ENCODE results near the gene TSPAN18.
A peak's percentile ranks its signal among the peaks of the same experiment; 100 is the strongest.

Gene TSPAN18

DNA sequence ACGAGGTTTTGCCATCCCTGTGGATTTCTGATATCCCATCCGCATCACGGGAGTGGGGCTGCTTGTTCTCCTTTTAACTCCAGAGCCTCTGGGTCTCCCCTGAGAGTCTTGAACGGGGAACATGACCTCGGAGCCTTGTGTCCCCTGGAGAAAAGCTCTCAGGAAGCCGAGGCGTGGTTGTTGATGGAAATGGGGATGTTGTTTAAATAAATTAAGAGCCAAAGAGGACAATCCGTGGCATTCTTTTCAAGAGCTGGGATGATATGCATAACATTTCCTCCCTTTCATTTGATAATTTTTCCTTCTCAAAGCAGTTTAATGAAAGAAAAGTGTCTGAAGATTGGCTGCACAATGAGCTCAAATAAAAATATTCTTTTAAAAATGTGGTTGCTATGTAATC is 14.2 kb downstream of the TSPAN18 start:
- DNase-seq, result no peak

DNA sequence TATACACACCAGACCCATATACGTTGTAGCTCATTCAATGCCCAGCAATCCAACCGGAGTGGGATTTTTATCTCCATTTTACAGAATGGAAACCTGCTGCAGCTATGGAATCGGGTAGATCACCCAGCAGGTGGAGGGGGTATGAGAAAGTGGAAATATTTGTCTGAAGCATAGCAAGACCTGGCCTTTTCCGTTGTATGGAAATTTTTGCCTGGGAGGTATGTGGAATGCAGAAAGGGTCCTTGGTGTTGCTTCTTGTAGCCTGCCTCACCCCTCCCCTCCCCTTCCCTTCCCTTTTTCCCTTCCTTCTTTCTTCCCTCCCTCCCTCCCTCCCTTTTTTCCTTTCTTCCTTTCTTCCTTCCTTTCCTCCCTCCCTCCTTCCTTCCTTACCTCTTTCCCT is 15.2 kb downstream of the TSPAN18 start:
- DNase-seq, result no peak

DNA sequence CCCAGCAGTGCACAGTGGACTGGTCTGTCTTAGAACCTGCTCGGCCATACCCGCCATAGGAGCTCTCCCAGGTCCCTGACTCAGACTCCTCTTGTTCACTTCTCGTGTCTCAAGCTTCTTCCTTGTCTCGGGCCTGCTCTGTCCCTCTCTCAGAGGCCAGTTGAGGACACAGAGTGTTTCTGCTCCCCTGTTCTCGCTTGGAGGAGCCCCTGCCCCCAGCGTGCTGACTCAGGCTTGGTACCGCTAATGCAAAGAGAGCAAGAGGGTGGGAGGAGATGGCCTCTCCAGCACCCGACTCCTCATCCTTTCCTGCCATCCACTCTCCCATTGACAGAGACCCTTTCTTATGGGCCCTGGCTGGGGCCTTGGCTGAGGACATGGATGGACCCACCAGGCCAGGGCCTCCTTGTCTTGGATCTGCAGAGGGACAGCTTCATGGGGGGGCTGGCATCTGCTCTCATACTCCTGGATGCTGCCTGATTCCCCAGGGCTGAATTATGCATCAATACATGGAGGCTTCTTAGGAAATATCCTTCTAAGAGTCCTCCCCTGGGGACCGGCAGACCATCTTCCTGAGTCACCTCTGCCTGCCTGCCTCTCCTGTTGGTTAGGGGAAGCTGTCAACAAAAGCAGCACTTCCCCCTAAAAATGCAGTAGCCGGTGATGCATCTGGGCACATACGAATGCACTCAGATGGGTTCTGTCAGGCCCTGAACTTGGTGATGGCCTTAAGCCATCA is 15.9 kb downstream of the TSPAN18 start:
- DNase-seq, result peak; percentile 73

DNA sequence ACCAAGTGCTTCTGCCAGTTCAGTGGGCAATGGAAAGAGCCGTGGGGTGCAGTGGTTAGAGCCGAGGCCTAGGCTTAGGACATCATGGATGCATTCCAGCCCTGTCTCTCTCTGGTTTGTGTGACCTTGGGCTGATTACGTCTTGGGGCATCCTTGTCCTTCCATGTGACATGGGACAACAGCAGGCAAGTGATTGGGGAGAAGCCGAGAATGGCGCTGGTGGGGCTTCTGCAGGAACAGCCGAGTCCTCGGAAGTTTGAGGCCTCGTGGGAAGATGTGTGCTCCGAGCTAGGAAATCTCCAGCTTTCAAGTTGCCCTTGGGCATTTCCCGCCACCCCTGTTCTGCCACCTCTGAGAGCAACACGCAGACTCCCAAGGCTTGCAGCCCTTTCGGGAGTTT is 16.6 kb downstream of the TSPAN18 start:
- DNase-seq, result no peak

DNA sequence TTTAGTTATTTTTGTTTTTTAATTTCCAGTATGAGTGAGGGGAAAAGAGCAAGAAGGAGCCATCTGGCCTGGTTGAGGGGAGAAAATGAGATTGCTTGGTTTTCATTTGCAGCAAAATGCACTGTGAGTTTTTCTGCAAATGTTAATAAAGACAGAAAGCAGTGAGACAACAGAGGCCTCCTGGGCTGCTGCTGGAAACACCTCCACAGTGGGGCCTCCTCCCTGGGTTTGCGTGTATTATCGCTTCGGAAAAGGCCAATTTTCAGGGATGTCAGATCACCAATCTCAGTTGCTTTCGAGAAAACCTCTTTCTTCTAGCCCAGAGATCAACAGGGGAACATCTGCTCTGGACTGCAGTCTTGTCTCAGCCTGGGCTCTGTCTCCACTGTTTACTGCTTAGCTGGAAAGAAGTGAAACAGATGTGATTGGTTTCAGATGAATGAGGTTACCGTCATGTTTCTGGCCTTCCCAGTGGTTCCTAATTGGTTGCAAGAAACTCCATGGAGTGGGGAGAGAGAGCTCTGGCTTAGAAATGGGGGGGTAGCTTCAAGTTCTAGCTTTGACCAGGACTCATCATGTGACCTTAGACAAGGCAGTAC is 17.3 kb downstream of the TSPAN18 start:
- DNase-seq, result peak; percentile 52

DNA sequence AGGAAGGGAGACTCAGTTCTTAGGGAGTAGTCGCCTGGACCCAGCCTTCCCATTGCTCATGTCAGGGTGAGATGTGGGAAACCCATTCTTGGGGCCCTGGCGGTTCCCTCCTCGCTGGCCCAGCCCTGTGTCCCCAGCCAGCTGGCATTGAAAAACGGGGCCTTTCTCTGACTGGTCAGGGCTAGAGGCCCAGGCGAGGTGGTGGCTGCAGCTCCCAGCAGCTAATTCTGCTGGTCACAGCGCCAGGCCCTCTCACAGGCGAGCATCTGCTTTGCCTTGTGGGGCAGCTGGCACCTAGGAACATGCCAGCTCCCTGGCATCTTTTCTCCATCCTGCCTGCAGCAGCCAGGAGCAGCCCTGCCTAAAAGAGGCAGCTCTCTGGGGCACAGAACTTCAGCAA is 20.1 kb downstream of the TSPAN18 start:
- DNase-seq, result no peak

DNA sequence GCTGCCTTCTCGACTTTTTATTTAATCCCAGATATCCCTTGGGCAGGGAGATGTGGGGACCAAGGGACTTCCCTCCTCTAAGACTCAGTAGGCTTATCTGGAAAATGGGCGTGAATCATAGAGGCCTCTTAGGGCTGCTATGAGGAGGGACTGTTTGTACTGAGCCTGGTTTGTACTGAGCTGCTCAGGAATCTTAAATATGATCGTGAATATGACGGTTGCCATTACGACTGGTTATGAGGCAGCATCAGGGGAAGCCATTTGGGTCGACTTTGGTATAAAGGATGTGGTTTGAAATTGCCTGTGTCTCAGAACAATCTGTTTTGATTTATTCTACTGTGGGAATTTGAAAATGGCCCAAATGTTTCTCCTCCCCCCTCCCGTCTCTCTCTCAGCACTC is 20.6 kb downstream of the TSPAN18 start:
- peak; percentile 96 for DNase-seq

DNA sequence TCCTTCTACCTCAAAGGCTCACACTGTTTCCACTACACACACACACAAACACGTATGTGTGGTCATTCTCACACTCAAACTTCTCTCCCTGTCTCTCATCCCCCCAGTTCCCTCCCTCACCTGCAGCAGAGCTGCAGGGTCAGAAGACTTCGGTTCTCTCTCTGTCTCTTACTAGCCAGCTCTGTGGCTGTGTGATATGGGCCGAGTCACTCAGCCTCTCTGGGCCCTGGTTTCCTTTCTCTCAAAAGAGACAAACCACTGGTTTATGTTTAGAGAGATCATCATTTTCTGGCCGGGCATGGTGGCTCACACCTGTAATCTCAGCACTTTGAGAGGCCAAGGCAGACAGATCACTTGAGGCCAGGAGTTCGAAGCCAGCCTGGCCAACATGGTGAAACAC is 21.1 kb downstream of the TSPAN18 start:
- no peak for DNase-seq

DNA sequence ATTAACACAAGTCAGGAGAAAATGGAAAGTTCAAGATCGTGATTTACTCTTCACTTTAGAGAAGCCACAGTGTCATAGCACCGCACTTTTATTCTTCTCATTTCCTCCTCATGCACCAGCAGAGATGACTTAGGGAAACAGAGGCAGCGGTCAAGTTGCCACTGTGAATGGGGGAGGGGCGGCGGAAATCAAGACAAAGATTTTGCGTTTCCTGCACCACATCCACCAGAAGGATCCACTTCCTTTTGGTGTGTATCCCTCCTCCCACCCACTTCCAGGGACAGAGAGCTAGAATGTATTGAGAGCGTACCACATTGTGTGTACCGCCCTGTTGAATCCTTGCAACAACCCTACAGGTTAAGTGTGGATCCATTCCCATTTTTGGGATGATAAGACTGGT is 21.8 kb downstream of the TSPAN18 start:
- DNase-seq, result no peak

DNA sequence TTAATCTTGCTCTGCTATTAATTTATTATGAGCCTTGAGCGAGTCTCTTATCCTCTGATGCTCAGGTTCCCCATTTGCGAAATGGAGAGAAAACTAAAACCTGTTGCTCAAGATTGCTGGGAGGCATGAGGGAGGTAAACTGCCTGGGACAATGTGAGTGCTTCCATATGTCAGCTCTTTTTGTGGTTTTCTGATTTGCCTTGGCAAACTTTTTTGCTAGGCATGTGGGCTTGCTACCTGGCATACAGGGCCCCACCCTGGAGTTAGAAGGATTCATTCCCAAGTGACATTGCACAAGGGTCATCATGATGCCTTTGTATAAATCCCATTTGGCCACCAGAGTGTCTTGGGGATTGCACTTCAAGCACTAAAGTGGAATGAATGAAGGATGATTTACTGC is 22.4 kb downstream of the TSPAN18 start:
- DNase-seq, result peak; percentile 63

DNA sequence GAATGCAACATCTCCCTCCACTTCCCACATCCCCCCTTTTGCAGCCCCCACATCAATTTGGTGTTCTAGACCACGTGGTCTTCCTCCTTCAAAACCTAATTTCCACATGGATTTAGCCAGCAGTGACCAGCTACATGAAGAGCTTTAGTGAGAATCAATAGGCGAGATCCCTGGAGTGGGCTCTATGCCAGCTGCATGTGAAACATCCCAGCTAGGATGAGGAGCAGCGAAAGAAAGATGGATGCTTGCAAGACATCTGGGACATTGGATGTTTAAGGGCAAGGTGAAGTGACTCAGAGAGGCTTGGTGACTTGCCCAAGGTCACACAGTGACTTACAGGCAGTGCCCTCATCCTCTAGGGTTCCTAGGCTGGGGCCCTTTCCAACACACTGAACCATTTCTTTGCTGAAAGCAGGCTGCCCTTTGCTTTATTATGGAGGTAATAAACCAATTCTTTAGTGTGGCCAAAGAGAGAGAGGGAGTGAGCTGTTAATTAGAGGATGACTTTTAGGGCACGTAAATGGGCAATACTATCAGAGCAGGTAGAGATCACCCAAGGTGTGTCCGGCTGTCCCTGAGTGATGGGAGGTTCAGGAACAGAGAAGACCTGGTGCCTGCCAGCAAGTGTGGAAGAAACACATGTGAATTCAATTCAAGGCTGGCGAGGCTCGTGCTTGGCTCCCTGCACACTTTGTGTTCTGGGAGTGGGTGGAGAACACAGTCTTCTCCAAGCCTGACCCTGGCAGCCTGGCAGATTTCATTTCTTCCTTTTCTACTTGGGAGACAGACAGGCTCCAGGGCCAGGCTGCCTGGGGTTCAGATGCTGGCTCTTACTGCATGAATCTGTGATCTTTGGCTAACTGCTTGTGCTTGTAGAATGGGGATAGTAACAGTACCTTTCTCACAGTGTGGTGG is 24.0 kb downstream of the TSPAN18 start:
- DNase-seq, result no peak

DNA sequence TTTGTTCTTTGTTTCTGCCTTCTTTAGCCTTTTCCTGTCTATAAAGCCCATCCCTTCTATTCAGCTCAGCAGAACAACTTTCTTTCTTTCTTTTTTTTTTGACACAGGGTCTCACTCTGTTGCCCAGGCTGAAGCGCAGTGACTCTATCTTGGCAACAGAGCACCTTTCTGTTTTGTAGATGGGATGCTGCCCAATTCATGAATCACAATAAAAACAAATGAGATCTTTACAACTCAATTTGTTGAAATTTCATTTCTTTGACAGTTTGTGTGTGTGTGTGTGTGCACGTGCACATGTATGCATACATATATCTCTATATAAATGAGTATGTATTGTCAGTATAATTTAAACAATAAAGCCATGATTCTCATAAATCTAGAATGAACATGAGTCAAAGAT is 25.5 kb downstream of the TSPAN18 start:
- DNase-seq, result no peak

DNA sequence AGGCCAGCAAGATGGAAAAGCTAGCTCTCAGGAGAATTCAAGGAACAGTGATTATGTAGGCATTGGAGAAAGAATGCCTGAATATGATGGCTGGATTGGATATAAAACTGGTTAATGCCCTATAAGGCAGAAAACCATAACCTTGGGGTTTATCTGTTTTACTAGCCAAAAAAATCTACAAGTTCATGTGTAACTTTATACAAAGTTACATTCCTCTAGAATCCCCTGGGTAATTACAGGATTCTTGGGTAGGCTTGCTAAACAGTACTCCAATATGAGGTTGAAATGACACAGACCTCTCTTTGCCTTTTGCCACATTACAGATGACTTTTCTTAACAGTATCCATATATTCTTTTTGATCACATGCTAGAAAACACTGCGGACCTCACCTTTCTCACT is 26.0 kb downstream of the TSPAN18 start:
- peak; percentile 91 for DNase-seq

DNA sequence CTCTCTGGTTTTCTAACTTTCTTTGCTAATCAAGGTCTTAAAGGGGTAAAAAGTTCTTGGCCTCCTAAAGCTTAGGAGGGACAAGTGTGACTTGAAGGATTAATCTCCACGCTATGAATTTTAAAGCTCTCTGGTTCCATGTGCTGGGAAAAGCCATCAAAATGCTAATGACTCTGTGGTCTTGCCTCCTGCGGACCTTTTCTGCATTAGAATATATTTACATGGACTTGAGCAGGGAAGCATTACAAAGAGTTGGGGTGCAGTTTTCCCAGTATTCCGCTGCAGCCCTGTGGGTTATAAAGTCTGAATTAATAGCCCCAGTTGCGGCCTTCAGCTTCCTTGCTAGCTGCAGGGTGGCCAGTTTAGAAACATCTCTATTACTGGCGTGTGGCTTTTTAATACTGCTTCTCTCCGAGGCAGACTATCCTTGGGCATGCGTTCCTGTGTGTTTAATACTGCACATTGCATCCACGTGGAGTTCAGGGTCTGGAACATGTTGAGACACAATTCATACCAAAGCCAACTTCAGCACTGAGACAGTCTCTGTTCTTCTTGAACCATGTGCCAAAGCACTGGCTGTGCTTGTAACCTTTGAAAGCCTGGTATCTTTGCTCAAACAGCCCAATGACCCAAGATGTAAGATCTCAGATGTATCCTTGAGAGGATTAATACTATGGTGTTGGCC is 27.3 kb downstream of the TSPAN18 start:
- DNase-seq, result peak; percentile 68

DNA sequence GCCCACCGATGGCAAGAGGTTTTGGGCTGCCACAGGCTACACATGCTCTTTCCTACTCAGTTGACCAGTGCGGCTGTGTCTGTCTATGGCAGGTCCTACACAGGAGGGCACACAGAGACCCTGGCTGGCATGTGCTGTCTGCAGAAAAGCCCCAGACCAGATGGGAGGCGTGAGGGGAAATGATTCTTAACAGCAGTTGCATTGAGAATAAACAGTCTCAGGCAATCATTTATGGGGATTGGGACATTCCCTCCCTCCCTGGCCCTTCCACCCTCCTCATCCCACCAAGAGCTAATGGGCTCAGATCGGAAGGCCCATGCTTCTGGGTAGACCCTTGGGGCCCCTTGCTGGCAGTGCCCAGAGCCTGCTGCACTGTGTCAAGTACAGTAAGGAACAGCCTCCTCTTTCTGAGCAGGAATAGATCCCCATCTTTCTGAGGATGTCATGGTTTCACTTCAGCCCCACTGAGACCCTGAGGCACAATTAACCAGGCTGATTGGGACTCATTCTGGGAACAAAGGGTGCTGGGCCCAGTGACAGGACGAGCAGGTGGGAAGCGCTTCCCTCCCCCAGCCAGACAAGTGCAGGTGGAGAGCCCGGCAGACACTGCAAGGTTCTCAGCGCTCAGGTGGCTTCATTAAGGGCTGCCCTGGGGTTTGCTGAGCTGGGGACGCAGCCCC is 28.3 kb downstream of the TSPAN18 start:
- no peak for DNase-seq

DNA sequence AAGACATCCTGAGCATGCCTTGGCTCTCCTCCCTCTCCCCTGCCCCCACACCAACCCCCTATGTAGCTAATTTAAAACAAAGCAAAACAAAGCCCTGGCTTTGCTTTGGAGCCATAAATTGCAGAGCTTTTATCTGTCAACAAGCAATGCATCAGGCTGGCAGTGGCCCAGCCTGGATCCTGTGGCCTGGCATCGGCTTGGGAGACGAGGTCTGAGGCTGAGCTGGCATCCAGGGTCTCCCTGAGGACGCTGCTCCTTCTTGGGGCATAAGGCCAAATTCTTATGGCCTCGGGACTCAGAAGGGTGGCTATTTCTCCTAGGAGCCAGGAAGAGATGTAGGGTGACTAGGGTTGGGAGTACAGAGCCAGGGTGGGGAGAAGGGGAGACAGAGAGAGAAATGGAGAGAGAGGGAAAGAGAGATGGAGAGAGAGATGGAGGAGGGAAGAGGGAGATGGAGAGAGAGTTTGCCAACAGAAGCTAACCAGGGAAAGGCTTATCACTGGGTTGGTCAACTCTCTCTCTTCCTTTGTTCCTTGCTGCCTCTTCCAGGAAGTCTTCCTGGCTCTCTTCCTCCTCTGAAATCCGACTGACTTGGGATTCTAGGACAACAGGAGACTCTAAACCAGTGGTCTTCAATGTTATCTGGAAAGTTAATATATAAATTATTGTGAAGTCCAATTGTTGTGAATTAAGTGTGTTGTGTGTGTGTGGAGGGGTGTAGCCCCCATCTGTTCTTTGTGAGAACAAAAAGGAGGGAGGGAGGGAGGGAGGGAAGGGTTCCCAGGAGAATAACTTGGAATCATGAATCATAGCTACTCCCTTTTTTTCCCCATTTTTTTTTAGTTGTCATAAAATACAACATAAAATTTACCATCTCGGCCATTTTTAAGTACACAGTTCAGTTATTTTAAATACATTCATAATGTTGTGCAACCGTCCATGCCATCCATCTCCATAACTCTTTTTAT is 29.1 kb downstream of the TSPAN18 start:
- DNase-seq, result peak; percentile 92

DNA sequence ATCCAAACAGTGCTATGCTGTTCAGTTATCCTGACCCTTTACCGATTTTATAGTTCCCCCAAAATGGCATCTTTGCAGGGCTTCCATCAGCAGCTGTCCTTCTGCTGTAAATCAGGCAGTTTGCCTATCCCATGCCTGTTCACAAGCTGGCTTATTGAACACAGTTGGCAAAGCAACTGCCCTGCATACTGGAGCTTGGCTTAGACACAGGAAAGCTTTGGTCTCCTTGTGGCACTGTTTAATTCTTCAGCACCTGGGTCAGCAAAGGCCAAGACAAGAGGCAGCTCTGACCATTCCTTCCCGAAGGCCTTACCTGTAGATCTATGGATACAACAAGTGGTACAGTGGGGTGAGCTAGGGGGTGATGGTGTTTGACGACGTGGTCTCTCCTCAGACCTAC is 32.2 kb downstream of the TSPAN18 start:
- no peak for DNase-seq

DNA sequence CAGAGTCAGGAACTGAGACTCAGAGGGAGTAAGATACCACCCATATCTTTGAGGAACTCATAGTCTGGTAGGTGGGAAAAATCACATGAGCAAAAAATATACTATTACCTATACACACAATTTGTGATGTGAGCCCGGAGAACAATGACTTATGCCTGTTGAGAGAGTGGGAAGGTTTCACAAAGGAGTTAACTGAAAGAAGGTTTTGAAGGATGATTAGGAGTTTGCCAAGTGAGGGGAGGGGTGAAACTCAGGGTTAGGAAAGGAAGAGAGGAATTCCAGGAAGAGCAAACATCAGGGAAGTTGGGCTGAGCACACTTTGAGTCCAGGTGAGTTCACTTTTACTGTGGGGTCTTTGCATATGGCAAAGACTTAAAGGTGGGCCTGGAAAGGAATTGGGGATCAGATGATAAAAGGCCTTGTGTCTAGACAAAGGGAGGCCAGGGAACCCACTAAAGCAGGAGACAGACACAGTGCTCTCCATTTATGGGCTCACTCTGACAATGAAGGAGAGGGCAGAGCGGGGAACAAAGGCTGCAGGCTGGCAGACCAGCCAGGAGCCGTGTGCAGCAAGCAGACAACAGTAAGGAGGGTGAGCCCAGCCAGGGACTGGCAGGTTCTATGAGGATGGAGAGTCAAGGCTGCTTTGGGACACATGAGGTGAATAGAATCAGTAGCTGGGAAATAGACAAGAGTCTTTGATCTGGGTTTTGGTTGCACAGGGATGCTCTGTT is 33.1 kb downstream of the TSPAN18 start:
- no peak for DNase-seq

DNA sequence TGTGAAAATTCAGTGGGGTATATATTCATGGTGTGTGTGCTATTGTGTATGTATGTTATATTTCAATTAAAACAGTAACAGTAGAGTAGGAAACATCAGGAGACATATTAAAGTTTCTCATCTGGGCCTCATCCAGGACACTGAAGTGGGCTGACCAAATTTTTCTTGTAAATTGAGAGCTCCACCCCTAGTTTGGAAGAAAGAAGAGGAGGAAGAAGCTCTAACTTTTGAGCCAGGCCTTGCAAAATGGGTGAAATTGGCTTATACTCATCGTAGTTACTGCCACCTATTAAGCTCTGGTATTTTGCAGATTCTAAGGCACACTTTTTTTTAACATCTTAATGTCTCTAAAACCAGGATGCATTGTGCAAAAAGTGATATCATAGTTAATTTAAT is 33.7 kb downstream of the TSPAN18 start:
- DNase-seq, result no peak

DNA sequence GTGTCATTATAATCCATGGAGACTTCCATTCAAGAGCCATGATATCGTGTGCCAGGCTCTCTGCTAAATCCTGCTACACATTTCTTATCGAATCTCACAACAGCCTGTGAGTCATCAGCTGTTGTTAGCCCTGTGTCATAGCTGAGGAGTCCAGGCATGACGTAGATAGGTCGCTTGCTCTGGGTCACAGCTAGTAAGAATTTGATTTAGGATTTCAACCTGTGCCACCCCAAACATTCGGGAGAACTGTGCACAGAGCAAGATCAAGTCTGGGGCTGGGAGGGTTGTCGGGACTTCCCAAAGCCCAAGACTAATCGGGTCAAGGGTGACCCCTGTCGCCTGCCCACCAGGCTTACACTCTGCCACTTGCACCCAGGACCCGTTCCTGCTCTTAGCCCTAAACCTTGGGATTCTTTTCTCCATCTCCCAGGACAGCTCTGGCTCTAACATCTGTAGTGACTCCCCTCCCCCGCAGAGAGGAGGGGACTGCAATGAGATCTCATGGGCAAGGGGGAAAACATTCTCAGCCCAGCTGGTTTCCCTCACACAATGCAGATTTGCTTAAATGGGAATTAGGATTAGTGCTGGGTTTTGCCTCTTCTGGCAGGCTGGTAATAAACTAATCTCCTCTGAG is 34.3 kb downstream of the TSPAN18 start:
- DNase-seq, result peak; percentile 90

Data from fibroblast of skin of right quadriceps (primary cell).